Measurements from ENCODE around the gene SEPTIN1. TPM values are rescaled to one million over a fixed set of nuclear protein-coding genes. Genes with fewer than 3 reads are reported as not detected.

Gene SEPTIN1
- polyA plus RNA-seq, 1 of the 3 experiments (the other 2 are of a cell fraction): 0.25 TPM

GRCh38 chr16:30429678-30430427, 47.5 kb upstream of the SEPTIN1 start, which contains the start of gene DCTPP1:
Gene DCTPP1 (minus strand): TSS chr16:30430030. CDS start chr16:30429980, 50 bp downstream.
- no peaks in the 10 kb centered on the region for H4K20me1 ChIP-seq (ENCODE audit: insufficient read depth)
- 1% methylated on average over 38 of the region's 49 CpGs for WGBS (ENCODE audit: low lambda C conversion rate)

GRCh38 chr16:30429418-30429677, 47.0 kb upstream of the SEPTIN1 start:
- no peak for DNase-seq
- peak overlapping the region; percentile 63 for H3K9ac ChIP-seq
- ChIA-PET POLR2A (interaction anchor here (0.7 to 1.7 kb wide), 13 partner anchors 11 to 230 kb away, joined by 3 to 15 read pairs (median 4); partner anchors contain the start of genes ZNF688, ZNF689, ZNF768 and ZNF785), CTCF (interaction anchor here (0.6 to 2.8 kb wide), 40 partner anchors 10 to 268 kb away, joined by 3 to 27 read pairs (median 4); partner anchors contain the start of genes SEPHS2, ZNF747 and ZNF768)
- H3K9me3 ChIP-seq: no peaks in the 10 kb centered on the region
- peaks cover 6 to 10% of the 10 kb centered on the region in 2 experiments; a peak in 1 of 4 replicates for H3K4me1 ChIP-seq (ENCODE audit: control insufficient read depth in 1 of 2, insufficient read depth in 2 of 2, low read depth in 1 of 2, low read length in 1 of 2)
- peak overlapping the region; percentile 69 to 82 for H3K4me3 ChIP-seq (ENCODE audit: low read depth in 2 of 2, low read length in 1 of 2)
- peaks cover 43% of the 10 kb centered on the region for H3K79me2 ChIP-seq (ENCODE audit: insufficient read depth)
- H3K4me2 ChIP-seq: peak overlapping the region; percentile 90
- peak overlapping the region; percentile 87 for H2AFZ ChIP-seq (ENCODE audit: low read depth)
- 1% methylated on average over 11 of the region's 11 CpGs for WGBS (ENCODE audit: low lambda C conversion rate)
- H3F3A ChIP-seq (replicated peaks; ENCODE audit: insufficient read depth): no peaks in the 10 kb centered on the region
- no peaks in the 10 kb centered on the region for H4K20me1 ChIP-seq (ENCODE audit: insufficient read depth)
- H3K27me3 ChIP-seq (ENCODE audit: insufficient read depth): no peaks in the 10 kb centered on the region
- H3K27ac ChIP-seq (ENCODE audit: low read depth in 2 of 2, low read length in 1 of 2): peak overlapping the region in 1 of 2 experiments; percentile 7; a peak in 1 of 4 replicates
- peaks cover 2 to 15% of the 10 kb centered on the region in 2 experiments for H3K36me3 ChIP-seq (replicated peaks in 1 of 2; ENCODE audit: control insufficient read depth in 1 of 2, insufficient read depth in 2 of 2, low read length in 1 of 2)
- no peaks in the 10 kb centered on the region for H3K9me2 ChIP-seq
- no peak for TF ChIP-seq RFX5 (IDR thresholded peaks at IDR 0.05; ENCODE audit: low read length)
- TF ChIP-seq GATA2 (CRISPR knock-in tag; IDR thresholded peaks at IDR 0.05): no peak
- no peak for TF ChIP-seq NRF1 (IDR thresholded peaks at IDR 0.05; ENCODE audit: low read depth, low read length)
- TF ChIP-seq RAD21 (IDR thresholded peaks at IDR 0.05; ENCODE audit: low read length): no peak
- TF ChIP-seq YY1 (IDR thresholded peaks at IDR 0.05; ENCODE audit: low read depth): no peak
- TF ChIP-seq NFIC (IDR thresholded peaks at IDR 0.05; ENCODE audit: borderline replicate concordance): no peak
- no peak for TF ChIP-seq FOSL2 (IDR thresholded peaks at IDR 0.05; ENCODE audit: borderline replicate concordance, low read depth)
- TF ChIP-seq MEF2A (IDR thresholded peaks at IDR 0.05; ENCODE audit: borderline replicate concordance, low read depth): no peak
- TF ChIP-seq, protein P1, sequence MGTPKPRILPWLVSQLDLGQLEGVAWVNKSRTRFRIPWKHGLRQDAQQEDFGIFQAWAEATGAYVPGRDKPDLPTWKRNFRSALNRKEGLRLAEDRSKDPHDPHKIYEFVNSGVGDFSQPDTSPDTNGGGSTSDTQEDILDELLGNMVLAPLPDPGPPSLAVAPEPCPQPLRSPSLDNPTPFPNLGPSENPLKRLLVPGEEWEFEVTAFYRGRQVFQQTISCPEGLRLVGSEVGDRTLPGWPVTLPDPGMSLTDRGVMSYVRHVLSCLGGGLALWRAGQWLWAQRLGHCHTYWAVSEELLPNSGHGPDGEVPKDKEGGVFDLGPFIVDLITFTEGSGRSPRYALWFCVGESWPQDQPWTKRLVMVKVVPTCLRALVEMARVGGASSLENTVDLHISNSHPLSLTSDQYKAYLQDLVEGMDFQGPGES (IDR thresholded peaks at IDR 0.05; ENCODE audit: low read depth, low read length): no peak
- TF ChIP-seq ELF1 (IDR thresholded peaks at IDR 0.05): no peak
- TF ChIP-seq EP300 (IDR thresholded peaks at IDR 0.05; ENCODE audit: borderline replicate concordance in 1 of 2, low read depth in 1 of 2, low read length in 1 of 2): no peak
- no peak for TF ChIP-seq GABPA (IDR thresholded peaks at IDR 0.05; ENCODE audit: low read depth)
- TF ChIP-seq, protein P2, sequence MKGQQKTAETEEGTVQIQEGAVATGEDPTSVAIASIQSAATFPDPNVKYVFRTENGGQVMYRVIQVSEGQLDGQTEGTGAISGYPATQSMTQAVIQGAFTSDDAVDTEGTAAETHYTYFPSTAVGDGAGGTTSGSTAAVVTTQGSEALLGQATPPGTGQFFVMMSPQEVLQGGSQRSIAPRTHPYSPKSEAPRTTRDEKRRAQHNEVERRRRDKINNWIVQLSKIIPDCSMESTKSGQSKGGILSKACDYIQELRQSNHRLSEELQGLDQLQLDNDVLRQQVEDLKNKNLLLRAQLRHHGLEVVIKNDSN (IDR thresholded peaks at IDR 0.05; ENCODE audit: borderline replicate concordance, low read depth): no peak

More at GRCh38 chr16:30429678-30430427, 47.5 kb upstream of the SEPTIN1 start, which contains the start of gene DCTPP1:
- H3F3A ChIP-seq (replicated peaks; ENCODE audit: insufficient read depth): no peaks in the 10 kb centered on the region
- peak within 1 kb of the TSS; percentile 69 to 82 for H3K4me3 ChIP-seq (ENCODE audit: low read depth in 2 of 2, low read length in 1 of 2)
- CTCF ChIA-PET: interaction anchor here (0.6 to 2.8 kb wide), 41 partner anchors 11 to 267 kb away, joined by 3 to 27 read pairs (median 4); partner anchors contain the start of genes FBRS, SEPHS2, ZNF747 and ZNF768
- DNase-seq: peak; percentile 94
- H3K9me3 ChIP-seq: no peaks in the 10 kb centered on the region
- H3K27ac ChIP-seq (ENCODE audit: low read depth in 2 of 2, low read length in 1 of 2): peak within 1 kb of the TSS; percentile 41 to 56; a peak in 3 of 4 replicates
- H3K4me2 ChIP-seq: peak within 1 kb of the TSS; percentile 90
- H3K36me3 ChIP-seq (replicated peaks in 1 of 2; ENCODE audit: control insufficient read depth in 1 of 2, insufficient read depth in 2 of 2, low read length in 1 of 2): peaks cover 0 to 15% of the 10 kb centered on the region in 2 experiments
- H3K9ac ChIP-seq: peak within 1 kb of the TSS; percentile 63
- no peaks in the 10 kb centered on the region for H3K9me2 ChIP-seq
- TF ChIP-seq RAD21 (IDR thresholded peaks at IDR 0.05; ENCODE audit: low read length): peak; percentile 74
- TF ChIP-seq MXI1 (IDR thresholded peaks at IDR 0.05; ENCODE audit: low read depth, low read length): peak; percentile 97
- TF ChIP-seq ELF1 (IDR thresholded peaks at IDR 0.05): peak; percentile 72
- TF ChIP-seq POLR2AphosphoS5 (IDR thresholded peaks at IDR 0.05; ENCODE audit: low read depth, low read length): peak; percentile 52; the same call in 1 of the 2 replicates
- no peak for TF ChIP-seq SIN3A (IDR thresholded peaks at IDR 0.05; ENCODE audit: borderline replicate concordance, low read depth, low read length)
- TF ChIP-seq, protein P2 (IDR thresholded peaks at IDR 0.05; ENCODE audit: borderline replicate concordance, low read depth): 0 out of 2 replicates have a peak, but pooled peaks have one; percentile 20
- TF ChIP-seq RXRA (IDR thresholded peaks at IDR 0.05; ENCODE audit: borderline replicate concordance, low read depth): no peak
- peak; percentile 64 for TF ChIP-seq NRF1 (IDR thresholded peaks at IDR 0.05; ENCODE audit: low read depth, low read length)
- peak; percentile 80 for TF ChIP-seq RFX5 (IDR thresholded peaks at IDR 0.05; ENCODE audit: low read length)
- TF ChIP-seq SMC3 (IDR thresholded peaks at IDR 0.05; ENCODE audit: low read depth, low read length): peak; percentile 81
- TF ChIP-seq YY1 (IDR thresholded peaks at IDR 0.05; ENCODE audit: low read depth): no peak
- TF ChIP-seq, protein P3, sequence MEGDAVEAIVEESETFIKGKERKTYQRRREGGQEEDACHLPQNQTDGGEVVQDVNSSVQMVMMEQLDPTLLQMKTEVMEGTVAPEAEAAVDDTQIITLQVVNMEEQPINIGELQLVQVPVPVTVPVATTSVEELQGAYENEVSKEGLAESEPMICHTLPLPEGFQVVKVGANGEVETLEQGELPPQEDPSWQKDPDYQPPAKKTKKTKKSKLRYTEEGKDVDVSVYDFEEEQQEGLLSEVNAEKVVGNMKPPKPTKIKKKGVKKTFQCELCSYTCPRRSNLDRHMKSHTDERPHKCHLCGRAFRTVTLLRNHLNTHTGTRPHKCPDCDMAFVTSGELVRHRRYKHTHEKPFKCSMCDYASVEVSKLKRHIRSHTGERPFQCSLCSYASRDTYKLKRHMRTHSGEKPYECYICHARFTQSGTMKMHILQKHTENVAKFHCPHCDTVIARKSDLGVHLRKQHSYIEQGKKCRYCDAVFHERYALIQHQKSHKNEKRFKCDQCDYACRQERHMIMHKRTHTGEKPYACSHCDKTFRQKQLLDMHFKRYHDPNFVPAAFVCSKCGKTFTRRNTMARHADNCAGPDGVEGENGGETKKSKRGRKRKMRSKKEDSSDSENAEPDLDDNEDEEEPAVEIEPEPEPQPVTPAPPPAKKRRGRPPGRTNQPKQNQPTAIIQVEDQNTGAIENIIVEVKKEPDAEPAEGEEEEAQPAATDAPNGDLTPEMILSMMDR (IDR thresholded peaks at IDR 0.05): peak; percentile 85
- TF ChIP-seq, protein P4, sequence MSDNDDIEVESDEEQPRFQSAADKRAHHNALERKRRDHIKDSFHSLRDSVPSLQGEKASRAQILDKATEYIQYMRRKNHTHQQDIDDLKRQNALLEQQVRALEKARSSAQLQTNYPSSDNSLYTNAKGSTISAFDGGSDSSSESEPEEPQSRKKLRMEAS (IDR thresholded peaks at IDR 0.05; ENCODE audit: low read depth): peak; percentile 92
- TF ChIP-seq TAF1 (IDR thresholded peaks at IDR 0.05; ENCODE audit: borderline replicate concordance, low read depth, low read length): peak; percentile 68
- peaks cover 43% of the 10 kb centered on the region for H3K79me2 ChIP-seq (ENCODE audit: insufficient read depth)
- peaks cover 6 to 10% of the 10 kb centered on the region in 2 experiments; a peak in 1 of 4 replicates for H3K4me1 ChIP-seq (ENCODE audit: control insufficient read depth in 1 of 2, insufficient read depth in 2 of 2, low read depth in 1 of 2, low read length in 1 of 2)
- peak within 1 kb of the TSS; percentile 89 for H2AFZ ChIP-seq (ENCODE audit: low read depth)
- no peaks in the 10 kb centered on the region for H3K27me3 ChIP-seq (ENCODE audit: insufficient read depth)
- POLR2A ChIA-PET: interaction anchor here (0.6 to 1.7 kb wide), 14 partner anchors 11 to 229 kb away, joined by 3 to 15 read pairs (median 4); partner anchors contain the start of genes ZNF688, ZNF689, ZNF768 and ZNF785

Data from SK-N-SH (cell line).